ENCODE results near the gene SYS1.

SYS1 gene

GRCh38 chr20:45358282-45359068 is 4.5 kb upstream of the SYS1 start:
- no peaks in the 10 kb centered on the region for H3F3A ChIP-seq (ENCODE audit: insufficient read depth, low read length)
- no peak overlapping the region for H3K27ac ChIP-seq (ENCODE audit: low read depth, low read length, poor library complexity, severe bottlenecking)
- no peak for TF ChIP-seq CTCF (IDR thresholded peaks at IDR 0.05; ENCODE audit: low read length)
- TF ChIP-seq EZH2 (IDR thresholded peaks at IDR 0.05; ENCODE audit: borderline replicate concordance, low read length): no peak
- no peak overlapping the region for H3K4me3 ChIP-seq (ENCODE audit: low read depth, low read length, poor library complexity, severe bottlenecking)
- H3K4me1 ChIP-seq (ENCODE audit: insufficient read depth, low read length, severe bottlenecking): peaks cover 5% of the 10 kb centered on the region
- no peaks in the 10 kb centered on the region for H3K27me3 ChIP-seq (ENCODE audit: insufficient read depth, low read length)
- no peak overlapping the region for H3K9ac ChIP-seq (ENCODE audit: low read length)
- no peak overlapping the region for H2AFZ ChIP-seq (ENCODE audit: low read length)
- H3K36me3 ChIP-seq (ENCODE audit: insufficient read depth, low read length): no peaks in the 10 kb centered on the region
- no peaks in the 10 kb centered on the region for H3K9me3 ChIP-seq (ENCODE audit: low read length)
- H4K20me1 ChIP-seq (ENCODE audit: insufficient read depth, low read length): no peaks in the 10 kb centered on the region
- no peaks in the 10 kb centered on the region for H3K9me2 ChIP-seq (ENCODE audit: low read depth, low read length)
- H3K4me2 ChIP-seq (ENCODE audit: low read length): no peak overlapping the region
- H3K79me2 ChIP-seq (ENCODE audit: insufficient read depth, low read length): no peaks in the 10 kb centered on the region

DNA sequence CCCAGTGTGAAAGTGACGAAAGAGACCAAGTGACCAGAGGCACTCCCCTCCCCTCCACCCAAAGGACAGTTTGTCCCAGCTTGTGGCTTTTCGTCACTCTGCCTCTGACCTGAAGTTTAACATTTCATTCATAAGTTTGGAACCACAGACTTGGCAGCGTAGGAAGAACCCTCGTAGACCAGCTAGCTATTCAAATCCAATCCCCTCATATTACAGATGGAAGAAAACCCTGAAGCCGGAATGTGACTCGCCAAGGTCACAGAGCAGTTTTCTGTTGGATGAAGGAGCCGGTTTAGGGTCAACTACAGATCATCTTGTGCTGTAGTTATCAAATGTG is 3.9 kb upstream of the SYS1 start:
- H3K27me3 ChIP-seq (ENCODE audit: insufficient read depth, low read length): no peaks in the 10 kb centered on the region
- H2AFZ ChIP-seq (ENCODE audit: low read length): no peak overlapping the region
- H3K36me3 ChIP-seq (ENCODE audit: insufficient read depth, low read length): no peaks in the 10 kb centered on the region
- TF ChIP-seq CTCF (IDR thresholded peaks at IDR 0.05; ENCODE audit: low read length) (no peak), EZH2 (IDR thresholded peaks at IDR 0.05; ENCODE audit: borderline replicate concordance, low read length) (no peak)
- H3K4me1 ChIP-seq (ENCODE audit: insufficient read depth, low read length, severe bottlenecking): peaks cover 11% of the 10 kb centered on the region
- H3K4me2 ChIP-seq (ENCODE audit: low read length): no peak overlapping the region
- no peaks in the 10 kb centered on the region for H3F3A ChIP-seq (ENCODE audit: insufficient read depth, low read length)
- no peaks in the 10 kb centered on the region for H3K79me2 ChIP-seq (ENCODE audit: insufficient read depth, low read length)
- no peak overlapping the region for H3K27ac ChIP-seq (ENCODE audit: low read depth, low read length, poor library complexity, severe bottlenecking)
- no peak overlapping the region for H3K4me3 ChIP-seq (ENCODE audit: low read depth, low read length, poor library complexity, severe bottlenecking)
- H3K9ac ChIP-seq (ENCODE audit: low read length): no peak overlapping the region
- H3K9me2 ChIP-seq (ENCODE audit: low read depth, low read length): no peaks in the 10 kb centered on the region
- H3K9me3 ChIP-seq (ENCODE audit: low read length): no peaks in the 10 kb centered on the region
- no peaks in the 10 kb centered on the region for H4K20me1 ChIP-seq (ENCODE audit: insufficient read depth, low read length)

GRCh38 chr20:45359406-45360148 is 3.4 kb upstream of the SYS1 start:
- Histone ChIP-seq H4K20me1 (ENCODE audit: insufficient read depth, low read length) (no peaks in the 10 kb centered on the region), H3K4me1 (ENCODE audit: insufficient read depth, low read length, severe bottlenecking) (peaks cover 14% of the 10 kb centered on the region), H3K4me3 (ENCODE audit: low read depth, low read length, poor library complexity, severe bottlenecking) (no peak overlapping the region), H3K27me3 (ENCODE audit: insufficient read depth, low read length) (no peaks in the 10 kb centered on the region), H3K9me2 (ENCODE audit: low read depth, low read length) (no peaks in the 10 kb centered on the region), H3K9me3 (ENCODE audit: low read length) (no peaks in the 10 kb centered on the region), H3K36me3 (ENCODE audit: insufficient read depth, low read length) (no peaks in the 10 kb centered on the region), H3F3A (ENCODE audit: insufficient read depth, low read length) (no peaks in the 10 kb centered on the region), H3K79me2 (ENCODE audit: insufficient read depth, low read length) (no peaks in the 10 kb centered on the region), H3K4me2 (ENCODE audit: low read length) (no peak overlapping the region), H3K9ac (ENCODE audit: low read length) (no peak overlapping the region), H3K27ac (ENCODE audit: low read depth, low read length, poor library complexity, severe bottlenecking) (no peak overlapping the region), H2AFZ (ENCODE audit: low read length) (no peak overlapping the region)
- TF ChIP-seq CTCF (IDR thresholded peaks at IDR 0.05; ENCODE audit: low read length): no peak
- no peak for TF ChIP-seq EZH2 (IDR thresholded peaks at IDR 0.05; ENCODE audit: borderline replicate concordance, low read length)

All from OCI-LY1 (cell line).